Sigmoid colon (tissue), 4 donors: ENCODE data around the gene FLNA.
"Not testable (repeated sequence)": the region's sequence is repeated elsewhere in the genome, so short reads cannot be mapped to it uniquely, and the experiment has no call there.

Source experiments
- CTCF ChIP-seq, 4 experiments: fragments of 450-650 bp in 3 of 4; fragments of 200-600 bp in 1 of 4; IDR thresholded peaks; one replicate each; pipeline ENCODE4 v1.5.1; 2016 to 2019; ENCODE audit warnings: antibody characterized with exemption in 4 of 4, mild to moderate bottlenecking in 3 of 4, moderate library complexity in 2 of 4
- EP300 ChIP-seq, 4 donors: sonication (generic); formaldehyde crosslinking; IDR thresholded peaks; one replicate each; pipeline ENCODE4 v1.6.1; 2017; ENCODE audit warnings: antibody characterized with exemption in 4 of 4
- POLR2A ChIP-seq, 2 donors: fragments of 450-650 bp; IDR thresholded peaks; one replicate each; pipeline ENCODE4 v1.6.1; 2016; ENCODE audit warnings: antibody characterized with exemption in 2 of 2, mild to moderate bottlenecking in 2 of 2, moderate library complexity in 2 of 2
- POLR2AphosphoS5 ChIP-seq, 4 donors: sonication (generic); formaldehyde crosslinking; IDR thresholded peaks; one replicate each; pipeline ENCODE4 v1.6.1; 2017; ENCODE audit warnings: antibody characterized with exemption in 4 of 4

GRCh38 chrX:154396363-154396762, 21.9 kb upstream of the FLNA start:
- TF ChIP-seq CTCF, POLR2A, POLR2AphosphoS5, EP300 (IDR thresholded peaks at IDR 0.05): not testable (repeated sequence)
